Glutamatergic neuron (in vitro differentiated cells): ENCODE data around the gene SLC9A8. TPM values are rescaled to one million over a fixed set of nuclear protein-coding genes. Genes with fewer than 3 reads are reported as not detected.

Source experiments
- DNase-seq: peaks from one replicate; pipeline ENCODE4 v3.0.0; 2022
- H3K27ac Mint-ChIP-seq: one replicate; pipeline ENCODE4 v1.8.0; 2020; ENCODE audit warnings: mild to moderate bottlenecking, mixed read lengths, inconsistent platforms; ENCODE audit not compliant: unreplicated experiment
- H3K27me3 Mint-ChIP-seq: one replicate; pipeline ENCODE4 v1.8.0; 2020; ENCODE audit warnings: mild to moderate bottlenecking, moderate library complexity, mixed read lengths, inconsistent platforms; ENCODE audit not compliant: unreplicated experiment
- H3K36me3 Mint-ChIP-seq: one replicate; pipeline ENCODE4 v1.8.0; 2020; ENCODE audit warnings: mild to moderate bottlenecking, mixed read lengths, inconsistent platforms; ENCODE audit not compliant: unreplicated experiment
- H3K4me1 Mint-ChIP-seq: one replicate; pipeline ENCODE4 v1.8.0; 2020; ENCODE audit warnings: mild to moderate bottlenecking, low read depth, mixed read lengths, inconsistent platforms; ENCODE audit not compliant: unreplicated experiment
- H3K4me3 Mint-ChIP-seq: one replicate; pipeline ENCODE4 v1.8.0; 2020; ENCODE audit warnings: mild to moderate bottlenecking, mixed read lengths, inconsistent platforms; ENCODE audit not compliant: unreplicated experiment
- H3K9me3 Mint-ChIP-seq: one replicate; pipeline ENCODE4 v1.8.0; 2020; ENCODE audit warnings: mild to moderate bottlenecking, moderate library complexity, mixed read lengths, inconsistent platforms; ENCODE audit not compliant: unreplicated experiment
- total RNA-seq: library from RNA; stranded (reverse); fragmentation: NEBNext Ultra II Directional; extraction: Animal tissue kit (Norgen Biotek cat#: 25700); gene quantifications from one replicate; pipeline ENCODE4 v1.2.1, GENCODE V29; 2021; ENCODE audit not compliant: unreplicated experiment
- TF ChIP-seq, protein P1 (sequence below): fragments of 200-600 bp; sonication (generic); IDR thresholded peaks from one replicate; pipeline ENCODE4 v1.5.0; 2021; ENCODE audit not compliant: partially characterized antibody, unreplicated experiment

SLC9A8 gene
- total RNA-seq, 1 donor from 2014 or later, result 10.6 TPM

DNA sequence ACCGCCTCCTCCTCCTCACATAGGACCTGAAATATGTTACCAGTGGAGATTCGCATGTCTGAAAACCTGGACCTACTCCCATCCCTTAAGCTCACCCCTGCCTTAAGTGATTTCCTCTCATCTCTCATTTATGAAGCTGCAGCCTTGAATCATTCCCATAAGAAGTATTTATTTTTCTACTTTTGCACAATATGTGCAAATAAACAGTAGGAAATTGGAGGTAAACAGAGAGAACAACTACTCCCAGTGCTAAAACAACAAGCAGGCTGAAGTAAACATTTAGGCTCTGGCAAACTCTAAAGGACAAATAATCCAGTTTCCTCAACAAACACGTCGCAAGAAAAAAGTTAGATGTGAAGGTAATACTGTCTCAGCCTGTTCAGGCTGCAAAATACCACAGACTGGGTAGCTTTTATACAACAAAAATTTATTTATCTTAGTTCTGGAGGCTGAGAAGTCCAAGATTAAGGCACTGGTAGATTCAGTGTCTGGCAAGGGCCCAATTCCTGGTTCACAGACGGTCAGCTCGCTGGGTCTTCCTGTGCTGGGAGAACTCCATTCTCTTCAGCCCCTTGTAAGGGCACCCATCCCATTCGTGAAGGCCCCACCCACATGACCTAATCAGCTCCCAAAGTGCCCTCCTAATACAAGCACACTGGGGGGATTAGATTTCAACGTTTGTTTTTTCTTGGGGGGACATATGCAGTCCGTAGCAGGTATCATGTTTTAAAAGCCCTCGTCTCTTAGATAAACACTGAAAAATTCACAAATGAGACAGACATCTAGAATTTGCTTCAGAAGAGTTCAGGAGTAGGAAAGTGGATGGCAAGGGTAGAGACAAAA, 87.1 kb downstream of the SLC9A8 start:
- TF ChIP-seq, protein P1, sequence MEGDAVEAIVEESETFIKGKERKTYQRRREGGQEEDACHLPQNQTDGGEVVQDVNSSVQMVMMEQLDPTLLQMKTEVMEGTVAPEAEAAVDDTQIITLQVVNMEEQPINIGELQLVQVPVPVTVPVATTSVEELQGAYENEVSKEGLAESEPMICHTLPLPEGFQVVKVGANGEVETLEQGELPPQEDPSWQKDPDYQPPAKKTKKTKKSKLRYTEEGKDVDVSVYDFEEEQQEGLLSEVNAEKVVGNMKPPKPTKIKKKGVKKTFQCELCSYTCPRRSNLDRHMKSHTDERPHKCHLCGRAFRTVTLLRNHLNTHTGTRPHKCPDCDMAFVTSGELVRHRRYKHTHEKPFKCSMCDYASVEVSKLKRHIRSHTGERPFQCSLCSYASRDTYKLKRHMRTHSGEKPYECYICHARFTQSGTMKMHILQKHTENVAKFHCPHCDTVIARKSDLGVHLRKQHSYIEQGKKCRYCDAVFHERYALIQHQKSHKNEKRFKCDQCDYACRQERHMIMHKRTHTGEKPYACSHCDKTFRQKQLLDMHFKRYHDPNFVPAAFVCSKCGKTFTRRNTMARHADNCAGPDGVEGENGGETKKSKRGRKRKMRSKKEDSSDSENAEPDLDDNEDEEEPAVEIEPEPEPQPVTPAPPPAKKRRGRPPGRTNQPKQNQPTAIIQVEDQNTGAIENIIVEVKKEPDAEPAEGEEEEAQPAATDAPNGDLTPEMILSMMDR, result no peak
- H3K4me3 Mint-ChIP-seq, result no peak overlapping the region
- H3K4me1 Mint-ChIP-seq, result peaks cover 2% of the 10 kb centered on the region
- H3K27ac Mint-ChIP-seq, result no peak overlapping the region
- H3K36me3 Mint-ChIP-seq, result no peaks in the 10 kb centered on the region
- no peaks in the 10 kb centered on the region for H3K27me3 Mint-ChIP-seq
- DNase-seq, result no peak
- peaks cover 2% of the 10 kb centered on the region for H3K9me3 Mint-ChIP-seq

DNA sequence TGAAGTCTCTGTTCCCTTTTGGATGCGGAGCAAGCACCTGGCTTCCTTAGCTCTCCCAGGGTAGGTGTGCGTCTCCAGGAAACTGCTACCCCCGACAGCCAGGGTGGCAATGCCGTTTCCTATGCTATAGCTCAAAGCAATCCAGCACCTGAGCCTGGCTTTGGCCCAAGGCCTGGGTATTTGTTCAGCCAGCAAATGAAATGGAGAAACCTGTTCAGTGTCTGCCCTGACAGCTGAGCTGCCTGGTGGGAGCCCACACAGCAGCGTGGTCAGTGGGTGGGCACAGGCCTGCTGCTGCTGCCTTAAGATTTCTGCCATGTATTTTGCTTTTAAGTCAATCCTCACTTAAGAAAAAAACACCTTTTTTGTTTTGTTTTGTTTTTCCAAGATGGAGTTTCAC, 89.0 kb downstream of the SLC9A8 start:
- TF ChIP-seq, protein P1, result no peak
- no peak overlapping the region for H3K4me3 Mint-ChIP-seq
- H3K27ac Mint-ChIP-seq, result no peak overlapping the region
- H3K36me3 Mint-ChIP-seq, result peaks cover 5% of the 10 kb centered on the region
- peaks cover under 1% of the 10 kb centered on the region for H3K4me1 Mint-ChIP-seq
- H3K27me3 Mint-ChIP-seq, result peaks cover 2% of the 10 kb centered on the region
- DNase-seq, result no peak
- H3K9me3 Mint-ChIP-seq, result peaks cover 2% of the 10 kb centered on the region

DNA sequence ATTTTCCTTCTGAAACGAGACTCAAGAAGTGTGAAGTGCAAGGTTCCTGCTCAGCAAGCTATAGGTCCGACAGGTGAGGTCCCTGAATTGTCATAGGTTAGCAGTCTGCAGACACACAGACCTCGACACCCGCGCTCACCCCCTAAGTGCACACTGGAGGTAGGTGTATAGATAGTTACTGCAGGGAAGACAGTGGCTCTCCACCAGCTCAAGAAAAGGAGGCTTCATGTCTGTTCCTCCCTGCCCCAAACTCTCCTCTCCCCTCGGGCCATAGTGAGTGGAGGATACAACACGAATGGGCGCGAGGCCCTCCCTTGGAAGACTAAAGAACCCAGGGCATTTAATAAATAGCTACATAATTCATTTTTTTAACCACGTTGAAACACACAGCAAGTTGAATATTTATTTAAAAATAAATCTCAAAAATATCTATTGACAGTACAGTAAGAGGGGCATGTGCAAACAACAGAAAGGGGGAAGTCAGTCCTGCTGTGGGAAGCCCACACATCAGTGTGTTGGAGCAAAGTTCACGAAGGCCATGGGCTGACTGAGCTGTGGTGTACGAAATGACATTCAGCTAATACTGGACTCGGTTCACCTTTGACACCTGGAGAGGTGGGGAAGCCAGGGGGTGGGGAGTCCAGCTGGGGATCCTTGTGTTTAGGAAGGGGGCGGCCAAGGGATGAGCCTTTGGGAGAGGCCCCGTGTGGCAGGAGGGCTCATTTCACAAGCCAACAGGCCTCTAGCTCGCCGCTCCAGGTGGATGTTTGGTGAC, 92.0 kb downstream of the SLC9A8 start:
- peaks cover 2% of the 10 kb centered on the region for H3K27me3 Mint-ChIP-seq
- peaks cover 5% of the 10 kb centered on the region for H3K36me3 Mint-ChIP-seq
- H3K4me3 Mint-ChIP-seq, result no peak overlapping the region
- TF ChIP-seq, protein P1, result no peak
- H3K4me1 Mint-ChIP-seq, result no peaks in the 10 kb centered on the region
- no peak overlapping the region for H3K27ac Mint-ChIP-seq
- H3K9me3 Mint-ChIP-seq, result peaks cover 2% of the 10 kb centered on the region
- DNase-seq, result no peak

DNA sequence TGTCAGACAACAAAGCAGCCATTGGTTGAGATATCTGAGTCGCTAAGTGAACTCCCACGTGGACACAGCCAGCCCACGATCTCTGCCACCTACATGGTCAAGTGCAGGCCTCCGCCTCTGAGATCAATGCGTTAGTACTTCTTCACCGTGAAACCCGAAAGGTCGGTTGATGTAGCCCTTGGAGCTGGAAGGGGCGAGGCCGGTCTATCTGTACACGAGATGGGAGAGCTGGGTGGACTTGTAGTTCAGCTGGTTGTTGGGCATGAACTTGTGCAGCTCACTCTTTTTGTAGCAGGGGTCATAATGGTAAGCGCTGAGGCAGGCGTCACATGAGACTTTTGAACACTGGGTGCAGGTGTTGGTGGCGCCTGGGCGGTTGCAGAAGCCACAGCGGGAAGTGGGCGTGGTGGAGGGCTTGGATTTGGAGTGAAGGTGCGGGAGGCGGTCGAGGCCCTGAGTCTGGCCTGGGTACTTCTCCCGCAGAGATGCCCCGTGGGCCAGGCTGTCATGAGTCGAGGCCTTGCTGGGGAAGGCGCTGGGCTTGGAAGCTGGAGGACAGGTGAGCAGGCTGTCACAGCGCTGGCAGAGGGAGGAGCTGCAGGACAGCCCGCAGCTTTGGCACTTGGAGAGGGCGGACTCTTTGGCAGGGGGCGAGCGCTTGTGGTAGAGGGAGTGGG, 92.9 kb downstream of the SLC9A8 start:
- DNase-seq, result no peak
- H3K9me3 Mint-ChIP-seq, result peaks cover 2% of the 10 kb centered on the region
- no peak overlapping the region for H3K4me3 Mint-ChIP-seq
- peaks cover 5% of the 10 kb centered on the region for H3K36me3 Mint-ChIP-seq
- H3K27me3 Mint-ChIP-seq, result peaks cover 2% of the 10 kb centered on the region
- peaks cover 3% of the 10 kb centered on the region for H3K4me1 Mint-ChIP-seq
- no peak overlapping the region for H3K27ac Mint-ChIP-seq
- TF ChIP-seq, protein P1, result no peak
